IgD-negative memory B cell (primary cell): ENCODE results near the gene GLP1R. TPM values are rescaled to one million over a fixed set of nuclear protein-coding genes. Genes with fewer than 3 reads are reported as not detected.
"Not testable (repeated sequence)": the region's sequence is repeated elsewhere in the genome, so short reads cannot be mapped to it uniquely, and the experiment has no call there.

ENCODE experiments used
- H3K27ac Mint-ChIP-seq, 3 donors: one replicate each; pipeline ENCODE4 v1.8.0; 2020 to 2022; ENCODE audit warnings: mild to moderate bottlenecking in 3 of 3, mixed read lengths in 3 of 3, moderate library complexity in 1 of 3
- H3K27me3 Mint-ChIP-seq: one replicate; pipeline ENCODE4 v1.8.0; 2021; ENCODE audit warnings: mixed read lengths
- H3K36me3 Mint-ChIP-seq: one replicate; pipeline ENCODE4 v1.8.0; 2020; ENCODE audit warnings: mild to moderate bottlenecking, mixed read lengths
- H3K4me1 Mint-ChIP-seq, 3 donors: one replicate each; pipeline ENCODE4 v1.8.0; 2020 to 2022; ENCODE audit warnings: mixed read lengths in 3 of 3, mild to moderate bottlenecking in 1 of 3
- H3K4me3 Mint-ChIP-seq, 4 donors: one replicate each; pipeline ENCODE4 v1.8.0; 2020 to 2022; ENCODE audit warnings: mild to moderate bottlenecking in 4 of 4, mixed read lengths in 4 of 4, moderate library complexity in 3 of 4
- H3K9me3 Mint-ChIP-seq, 3 donors: one replicate each; pipeline ENCODE4 v1.8.0; 2020 to 2021; ENCODE audit warnings: mixed read lengths in 3 of 3, mild to moderate bottlenecking in 1 of 3
- polyA plus RNA-seq: library from polyadenylated mRNA; unstranded; fragments of 300-500 nt; fragmentation: Illumina TruSeq; gene quantifications from one replicate; pipeline ENCODE4 v1.2.3, GENCODE V29; 2021

Gene GLP1R
- polyA plus RNA-seq, 1 donor from 2014 or later, result not detected

DNA sequence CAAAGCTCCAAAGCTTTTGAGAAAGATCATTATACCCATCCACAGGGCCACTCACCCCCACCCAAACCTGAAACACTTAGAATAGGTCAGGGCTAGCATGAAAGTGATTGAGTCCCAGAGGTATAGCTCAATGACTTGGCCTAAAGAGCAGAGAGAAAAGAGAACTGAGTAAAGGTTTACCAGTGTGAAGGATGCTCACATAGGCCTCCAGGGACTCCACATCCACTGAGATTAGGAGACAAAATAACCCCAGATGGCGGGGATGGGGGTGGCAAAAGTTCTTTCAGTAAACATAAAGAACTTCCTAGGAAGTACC is 54.2 kb downstream of the GLP1R start:
- no peak overlapping the region for H3K4me3 Mint-ChIP-seq

DNA sequence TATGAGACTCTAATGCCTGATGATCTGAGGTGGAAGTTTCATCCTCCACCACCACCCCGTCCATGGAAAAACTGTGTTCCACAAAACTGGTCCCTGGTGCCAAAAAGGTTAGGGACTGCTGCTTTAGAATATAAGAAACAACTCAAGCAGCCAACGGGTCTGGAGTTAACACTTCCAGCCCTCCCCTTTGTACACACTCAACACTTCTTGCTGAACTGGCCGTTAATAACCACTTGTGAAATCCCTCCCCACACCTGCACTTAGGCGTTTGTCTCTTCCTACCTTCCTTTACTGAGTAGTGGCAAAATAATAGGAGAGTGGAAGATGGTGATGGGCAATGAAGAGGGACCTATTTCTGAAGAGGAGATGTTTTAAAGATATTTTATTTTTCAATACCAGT is 55.9 kb downstream of the GLP1R start:
- Mint-ChIP-seq H3K9me3 (no peaks in the 10 kb centered on the region), H3K27ac (no peak overlapping the region), H3K4me3 (no peak overlapping the region), H3K36me3 (peaks cover 16% of the 10 kb centered on the region), H3K27me3 (no peaks in the 10 kb centered on the region), H3K4me1 (peaks cover 1 to 20% (median 10%) of the 10 kb centered on the region in 3 donors)

More for the DNA sequence above, 54.2 kb downstream of the GLP1R start:
- Mint-ChIP-seq H3K9me3 (no peaks in the 10 kb centered on the region), H3K4me1 (peaks cover 1 to 20% (median 10%) of the 10 kb centered on the region in 3 donors), H3K27ac (no peak overlapping the region), H3K36me3 (peaks cover 11% of the 10 kb centered on the region), H3K27me3 (no peaks in the 10 kb centered on the region)

DNA sequence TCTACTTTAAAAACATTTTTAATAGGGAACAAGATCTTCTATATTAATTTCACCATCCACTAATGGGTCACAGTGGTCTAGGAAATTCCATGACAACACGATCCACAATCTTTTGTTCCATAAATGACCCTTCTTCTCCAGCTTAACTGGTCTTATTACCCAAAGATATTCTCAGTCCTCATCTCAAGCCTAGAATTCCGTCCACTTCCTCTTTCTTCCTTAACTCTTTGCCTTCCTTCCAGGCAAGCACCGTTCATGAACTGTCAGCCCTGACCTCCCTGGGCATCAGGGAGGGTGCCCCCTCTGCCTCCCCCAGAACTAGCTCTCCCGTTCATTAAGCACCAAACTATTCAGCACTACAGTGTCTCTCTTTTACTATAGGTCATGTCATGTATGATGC is 58.5 kb downstream of the GLP1R start:
- peak overlapping the region in 1 of 4 donors; percentile 22 for H3K4me3 Mint-ChIP-seq
- H3K4me1 Mint-ChIP-seq, result peaks cover 10 to 27% (median 19%) of the 10 kb centered on the region in 3 donors
- no peaks in the 10 kb centered on the region for H3K27me3 Mint-ChIP-seq
- no peaks in the 10 kb centered on the region for H3K9me3 Mint-ChIP-seq
- no peak overlapping the region for H3K27ac Mint-ChIP-seq
- peaks cover 20% of the 10 kb centered on the region for H3K36me3 Mint-ChIP-seq

DNA sequence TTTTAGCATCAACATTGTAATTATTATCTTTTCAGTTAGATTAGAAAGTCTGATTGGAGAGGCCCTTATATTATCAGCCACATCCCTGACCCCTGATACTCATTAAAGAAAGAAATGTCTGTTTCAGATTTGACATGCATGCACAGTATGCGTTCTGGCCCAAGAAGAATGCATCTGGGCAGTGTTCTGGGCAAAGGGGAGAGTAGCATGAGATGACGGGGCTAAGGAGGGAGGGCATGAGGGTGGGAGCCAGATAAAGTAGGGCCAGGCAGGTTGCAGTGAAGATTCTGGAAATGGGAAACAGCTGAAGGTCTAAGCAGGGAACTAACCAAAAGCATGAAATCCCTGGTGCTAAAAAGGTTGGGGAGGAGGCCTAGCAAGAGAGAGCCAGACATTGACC is 59.1 kb downstream of the GLP1R start:
- H3K36me3 Mint-ChIP-seq, result peaks cover 20% of the 10 kb centered on the region
- H3K9me3 Mint-ChIP-seq, result no peaks in the 10 kb centered on the region
- H3K4me3 Mint-ChIP-seq, result no peak overlapping the region
- peaks cover 13 to 25% (median 22%) of the 10 kb centered on the region in 3 donors for H3K4me1 Mint-ChIP-seq
- no peaks in the 10 kb centered on the region for H3K27me3 Mint-ChIP-seq
- H3K27ac Mint-ChIP-seq, result no peak overlapping the region

DNA sequence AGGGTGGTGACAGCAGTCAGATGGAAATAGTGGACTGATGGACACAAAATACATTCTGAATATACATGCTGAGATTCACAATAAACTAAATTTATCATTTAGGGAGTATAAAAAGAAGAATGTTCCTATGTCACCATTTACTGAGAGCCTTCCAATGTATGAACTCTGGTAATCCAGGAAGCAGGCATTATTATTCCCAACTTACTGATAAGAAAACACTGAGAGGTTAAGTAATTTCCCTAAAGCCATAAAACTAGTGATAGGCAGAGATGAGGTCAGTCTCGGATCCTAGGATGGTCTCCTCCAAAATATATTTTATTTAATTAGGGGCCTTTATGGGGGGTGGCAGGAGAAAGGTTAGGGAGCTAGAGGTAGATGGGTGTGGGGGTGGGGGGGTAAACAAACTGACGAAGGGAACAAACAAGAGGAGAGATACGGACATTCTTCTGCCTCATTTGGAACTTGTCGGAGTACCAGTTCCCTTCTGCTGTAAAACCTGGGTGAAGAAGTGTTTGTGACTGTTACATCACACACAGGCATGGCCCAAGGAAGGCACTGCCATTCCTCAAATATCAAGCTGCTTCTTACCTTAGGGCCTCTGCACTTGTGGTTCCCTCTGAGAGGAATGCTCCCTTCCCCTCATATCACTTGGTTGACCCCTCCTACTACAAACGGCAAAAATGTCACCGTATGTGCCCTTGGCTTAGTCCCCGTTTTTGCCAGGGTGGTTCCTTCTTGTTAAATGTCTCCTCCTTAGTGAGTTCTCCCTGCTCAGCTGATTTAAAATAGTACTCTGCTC is 59.7 kb downstream of the GLP1R start:
- Mint-ChIP-seq H3K4me1 (peaks cover 13 to 22% (median 22%) of the 10 kb centered on the region in 3 donors), H3K27me3 (no peaks in the 10 kb centered on the region), H3K27ac (no peak overlapping the region), H3K4me3 (no peak overlapping the region), H3K9me3 (no peaks in the 10 kb centered on the region), H3K36me3 (peaks cover 20% of the 10 kb centered on the region)

DNA sequence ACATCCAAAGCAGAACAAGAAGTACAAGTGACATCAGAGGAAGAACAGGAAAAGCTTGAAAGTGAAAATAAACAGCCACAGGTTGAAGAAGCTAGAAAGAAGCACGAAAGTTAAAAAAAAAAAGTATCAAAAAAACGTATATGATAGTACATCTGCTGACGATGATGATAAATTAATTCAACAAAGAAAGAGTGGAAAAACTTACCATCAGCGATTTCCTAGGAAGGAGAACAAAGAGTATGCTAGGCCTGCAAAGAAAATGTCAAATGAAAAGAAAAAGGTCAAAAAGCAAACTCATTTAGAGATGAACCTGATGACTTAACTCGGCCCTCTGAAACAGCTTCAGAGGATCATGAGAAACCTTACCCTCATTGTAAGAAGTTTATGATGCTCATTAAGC is 62.7 kb downstream of the GLP1R start:
- peak overlapping the region; percentile 1 to 82 (median 27) for H3K27ac Mint-ChIP-seq
- H3K4me1 Mint-ChIP-seq, result peaks cover 16 to 37% (median 24%) of the 10 kb centered on the region in 3 donors
- H3K27me3 Mint-ChIP-seq, result no peaks in the 10 kb centered on the region
- peaks cover 15% of the 10 kb centered on the region for H3K36me3 Mint-ChIP-seq
- H3K9me3 Mint-ChIP-seq, result no peaks in the 10 kb centered on the region
- peak overlapping the region; percentile 0 to 87 (median 71) for H3K4me3 Mint-ChIP-seq

DNA sequence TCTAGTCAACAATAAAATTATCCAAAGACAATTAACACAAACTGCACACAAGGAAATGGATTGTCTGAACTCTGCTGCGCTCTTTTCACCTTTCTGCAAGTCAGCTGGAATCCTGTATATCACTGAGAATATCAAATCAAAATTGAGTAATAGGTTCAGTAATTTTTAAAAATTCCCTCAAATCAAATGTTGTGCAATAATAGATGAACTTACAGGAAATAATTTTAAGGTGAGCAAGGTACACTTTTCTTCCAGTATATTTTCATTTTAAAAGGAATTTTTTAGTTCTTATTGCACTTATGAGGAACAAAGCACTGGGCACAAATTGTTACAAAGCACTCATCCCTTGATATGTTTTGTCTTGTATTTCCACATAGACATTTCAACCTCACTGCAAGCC is 65.2 kb downstream of the GLP1R start:
- peak overlapping the region; percentile 91 to 96 (median 94) for H3K4me3 Mint-ChIP-seq
- H3K9me3 Mint-ChIP-seq, result no peaks in the 10 kb centered on the region
- H3K4me1 Mint-ChIP-seq, result peaks cover 16 to 30% (median 19%) of the 10 kb centered on the region in 3 donors
- H3K36me3 Mint-ChIP-seq, result peaks cover 9% of the 10 kb centered on the region
- no peaks in the 10 kb centered on the region for H3K27me3 Mint-ChIP-seq
- H3K27ac Mint-ChIP-seq, result peak overlapping the region; percentile 82 to 97 (median 89)

DNA sequence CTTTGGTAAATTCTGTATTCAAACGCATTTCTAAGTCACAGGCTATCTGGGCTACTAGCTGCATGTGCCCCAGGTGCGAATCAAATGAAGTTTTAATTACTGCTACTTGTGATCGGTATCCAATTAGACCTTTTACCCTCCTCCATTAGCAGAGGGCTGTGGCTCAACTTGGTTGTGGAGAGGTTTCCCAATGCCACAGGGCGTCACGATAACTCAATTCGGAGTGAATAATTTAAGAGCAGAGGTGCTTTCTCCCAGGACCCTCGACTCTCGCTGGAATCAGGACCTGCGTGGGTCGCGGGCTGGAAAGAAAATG is 65.8 kb downstream of the GLP1R start:
- Mint-ChIP-seq H3K36me3 (peaks cover 9% of the 10 kb centered on the region), H3K9me3 (no peaks in the 10 kb centered on the region), H3K27ac (peak overlapping the region; percentile 82 to 97 (median 89)), H3K4me1 (peaks cover 16 to 30% (median 19%) of the 10 kb centered on the region in 3 donors), H3K4me3 (peak overlapping the region; percentile 91 to 96 (median 94)), H3K27me3 (no peaks in the 10 kb centered on the region)

DNA sequence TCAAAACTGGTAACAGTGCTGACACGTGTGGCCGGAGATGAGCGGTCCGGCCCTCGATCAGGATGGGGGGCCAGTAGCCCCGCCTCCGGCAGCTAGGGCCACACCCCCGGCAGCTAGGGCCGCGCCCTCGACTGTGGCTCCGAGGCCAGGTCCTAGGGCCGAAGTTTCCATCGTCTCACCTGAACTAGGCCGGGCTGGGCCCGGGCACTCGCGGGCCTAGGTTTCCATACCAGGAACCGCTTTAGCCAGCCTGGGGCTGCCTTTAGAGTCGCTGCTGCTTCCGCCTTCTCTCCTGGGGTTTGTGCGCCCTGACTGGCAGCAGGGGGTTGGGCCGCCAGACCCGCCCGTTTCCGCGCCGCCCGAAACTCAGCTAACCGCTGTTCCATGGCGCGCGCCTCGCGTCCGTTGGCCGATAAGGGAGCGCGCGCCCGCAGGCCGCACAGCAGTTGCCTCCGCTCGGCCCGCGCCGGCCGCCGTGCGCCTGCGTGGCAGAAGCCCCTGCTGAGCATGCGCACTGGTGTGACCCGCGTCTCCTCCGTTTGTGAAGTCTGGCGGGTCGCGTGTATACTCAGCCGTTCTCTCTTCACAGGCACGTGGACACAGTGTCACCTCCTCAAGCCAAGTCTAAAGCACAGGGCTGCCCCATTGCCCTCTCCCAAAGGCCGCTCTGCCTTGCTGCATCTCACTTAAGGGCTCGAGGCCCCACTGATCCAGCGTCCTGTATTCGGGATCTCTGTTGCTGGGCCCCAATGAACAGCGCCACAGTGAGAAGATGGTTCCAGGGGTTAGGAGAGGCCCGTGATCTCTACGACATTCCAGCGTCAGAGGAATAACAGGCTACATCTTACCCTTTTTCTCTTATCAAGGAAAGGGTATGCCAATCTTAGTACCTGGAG is 66.4 kb downstream of the GLP1R start, which contains the start of gene SAYSD1:
TSS of gene SAYSD1 (minus strand) at position 483 of the 896 bp plus-strand sequence. CDS start at position 386, 97 bp downstream.
- Mint-ChIP-seq H3K9me3 (no peaks in the 10 kb centered on the region), H3K27me3 (no peaks in the 10 kb centered on the region), H3K27ac (peak within 1 kb of the TSS; percentile 82 to 97 (median 89)), H3K4me1 (peaks cover 16 to 30% (median 19%) of the 10 kb centered on the region in 3 donors), H3K36me3 (peaks cover 7% of the 10 kb centered on the region), H3K4me3 (peak within 1 kb of the TSS; percentile 91 to 96 (median 94))

DNA sequence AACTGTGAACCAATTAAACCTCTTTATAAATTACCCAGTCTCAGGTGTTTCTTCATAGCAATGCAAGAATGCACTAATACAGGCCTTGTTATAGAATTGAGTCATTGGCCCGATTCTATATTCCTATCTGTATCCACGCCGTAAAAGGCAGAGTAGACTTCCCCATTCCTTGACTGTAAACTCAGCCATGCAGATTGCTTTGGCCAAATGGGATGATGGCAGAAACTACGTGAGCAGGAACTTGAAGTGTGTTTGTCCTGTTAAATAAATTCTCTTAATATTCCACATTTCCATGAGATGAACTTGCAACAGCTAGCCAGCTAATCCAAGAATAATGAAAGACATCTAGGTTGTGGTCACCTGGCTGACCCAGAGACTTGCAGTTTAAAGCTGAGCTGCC is 70.3 kb downstream of the GLP1R start:
- H3K27me3 Mint-ChIP-seq, result no peaks in the 10 kb centered on the region
- peaks cover 3% of the 10 kb centered on the region for H3K36me3 Mint-ChIP-seq
- H3K4me1 Mint-ChIP-seq, result peaks cover 4 to 10% (median 7%) of the 10 kb centered on the region in 3 donors
- H3K4me3 Mint-ChIP-seq, result no peak overlapping the region
- no peak overlapping the region for H3K27ac Mint-ChIP-seq
- H3K9me3 Mint-ChIP-seq, result no peaks in the 10 kb centered on the region

DNA sequence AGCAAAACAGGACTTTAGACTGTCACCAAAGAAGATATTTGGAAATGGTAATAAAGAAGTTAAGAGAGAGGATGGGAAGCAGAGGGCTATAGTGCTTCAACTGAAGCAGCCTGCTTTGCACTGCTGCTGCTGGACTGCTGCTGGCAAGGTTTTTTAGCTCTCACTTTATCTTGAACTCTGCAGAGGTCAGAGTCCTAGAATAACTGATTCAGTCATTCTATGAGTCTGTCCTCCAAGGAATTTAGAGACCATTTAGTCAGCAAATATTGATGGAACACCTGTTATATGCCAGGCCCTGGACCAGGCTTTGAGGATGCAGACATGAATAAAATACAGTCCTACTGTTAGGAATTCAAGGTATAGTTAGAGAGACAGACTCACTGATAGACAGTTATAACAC is 75.5 kb downstream of the GLP1R start:
- Mint-ChIP-seq H3K36me3 (peaks cover 4% of the 10 kb centered on the region), H3K4me3 (no peak overlapping the region), H3K27me3 (no peaks in the 10 kb centered on the region), H3K27ac (no peak overlapping the region), H3K4me1 (peaks cover 0 to 1% (median 0%) of the 10 kb centered on the region in 3 donors), H3K9me3 (peaks cover 0 to 2% (median 0%) of the 10 kb centered on the region in 3 donors)

DNA sequence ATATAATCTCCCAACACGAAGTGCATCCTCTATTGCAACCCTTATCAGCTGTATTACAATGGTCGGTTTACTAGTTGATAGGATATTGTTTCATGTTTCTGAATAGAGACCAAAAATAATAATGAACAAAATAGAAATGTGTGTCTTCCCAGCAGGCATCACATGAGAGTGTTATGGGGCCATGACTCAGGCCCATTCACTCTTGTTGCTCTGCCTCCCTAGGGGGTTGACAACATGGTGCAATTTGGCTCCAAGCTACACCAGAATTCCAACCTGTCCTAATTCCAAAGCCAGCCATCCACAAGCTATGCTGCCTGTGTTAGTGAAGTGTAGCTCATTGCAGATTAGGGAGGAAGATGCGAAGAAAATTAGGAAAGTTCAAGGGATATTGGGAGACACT is 79.5 kb downstream of the GLP1R start:
- H3K36me3 Mint-ChIP-seq, result peaks cover 2% of the 10 kb centered on the region
- no peak overlapping the region for H3K27ac Mint-ChIP-seq
- no peaks in the 10 kb centered on the region for H3K4me1 Mint-ChIP-seq
- H3K4me3 Mint-ChIP-seq, result no peak overlapping the region
- H3K27me3 Mint-ChIP-seq, result peaks cover 10% of the 10 kb centered on the region
- peaks cover 0 to 5% (median 0%) of the 10 kb centered on the region in 3 donors for H3K9me3 Mint-ChIP-seq

DNA sequence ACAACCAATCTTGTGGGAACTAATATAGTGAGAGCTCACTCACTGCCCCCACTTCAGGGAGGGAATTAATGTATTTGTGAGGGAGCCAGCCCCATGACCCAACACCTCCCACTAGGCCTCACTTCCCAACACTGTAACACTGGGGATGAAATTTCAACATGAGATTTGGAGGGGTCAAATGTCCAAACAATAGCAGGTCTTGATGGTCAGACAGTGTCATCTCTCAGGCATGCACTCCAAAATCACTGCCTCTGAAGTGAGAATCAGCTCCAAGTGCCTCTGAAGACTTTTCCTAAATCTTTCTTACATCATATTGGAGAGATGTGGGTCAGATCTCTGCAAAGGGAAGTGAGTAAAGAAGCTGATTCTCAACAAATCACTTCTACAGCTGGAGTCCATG is 80.3 kb downstream of the GLP1R start:
- no peak overlapping the region for H3K4me3 Mint-ChIP-seq
- no peaks in the 10 kb centered on the region for H3K4me1 Mint-ChIP-seq
- H3K9me3 Mint-ChIP-seq, result peaks cover 0 to 5% (median 0%) of the 10 kb centered on the region in 3 donors
- H3K36me3 Mint-ChIP-seq, result peaks cover 2% of the 10 kb centered on the region
- peaks cover 10% of the 10 kb centered on the region for H3K27me3 Mint-ChIP-seq
- no peak overlapping the region for H3K27ac Mint-ChIP-seq

DNA sequence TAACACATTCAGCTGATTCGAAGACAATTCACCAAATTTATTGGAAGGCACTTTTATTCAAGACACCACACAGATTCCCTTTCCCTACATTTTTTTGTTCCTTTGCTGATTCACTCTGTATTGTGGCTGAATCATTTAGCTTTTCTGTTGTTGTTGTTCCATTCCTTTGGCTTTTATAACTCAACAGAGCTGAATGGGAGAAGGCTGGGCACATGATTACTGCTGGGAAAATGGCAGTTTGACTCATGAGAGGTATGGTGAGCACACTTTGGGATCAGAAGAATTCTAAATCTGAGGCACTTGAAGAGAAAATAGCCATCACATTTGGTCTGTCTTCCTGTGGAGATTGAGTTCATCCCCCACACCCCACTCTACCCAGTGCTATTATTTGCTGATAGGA is 82.1 kb downstream of the GLP1R start:
- Mint-ChIP-seq H3K27ac (no peak overlapping the region), H3K4me1 (no peaks in the 10 kb centered on the region), H3K4me3 (no peak overlapping the region), H3K27me3 (peaks cover 10% of the 10 kb centered on the region), H3K36me3 (peaks cover 1% of the 10 kb centered on the region), H3K9me3 (peaks cover 0 to 5% (median 0%) of the 10 kb centered on the region in 3 donors)

DNA sequence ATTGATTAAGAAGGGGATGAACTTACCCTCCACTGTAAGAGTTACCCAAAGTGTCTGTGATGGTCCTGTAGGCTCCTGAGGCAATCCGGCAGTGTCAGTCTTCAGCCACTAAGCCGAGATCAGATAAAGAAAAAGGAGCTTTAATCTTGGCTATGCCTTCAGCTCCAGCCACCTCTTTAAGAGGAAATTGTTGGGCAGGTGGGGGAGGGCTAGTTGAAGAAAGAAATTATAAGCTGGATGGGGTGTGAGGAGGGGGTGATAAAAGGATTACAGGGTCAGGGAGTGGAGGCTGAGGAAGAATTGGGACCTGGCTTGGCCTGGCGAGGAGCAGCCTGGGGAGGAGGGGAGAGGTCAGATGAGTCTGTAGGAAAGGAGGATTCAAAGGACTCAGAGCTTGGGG is 86.2 kb downstream of the GLP1R start:
- not testable (repeated sequence) for H3K4me1 Mint-ChIP-seq, H3K4me3 Mint-ChIP-seq, H3K27ac Mint-ChIP-seq, H3K36me3 Mint-ChIP-seq, H3K9me3 Mint-ChIP-seq
- peaks cover 12% of the 10 kb centered on the region for H3K27me3 Mint-ChIP-seq
